OCI-LY3 (cell line): ENCODE measurements around the gene APOA1.

Source experiments
- H2AFZ ChIP-seq: fragments of 200-600, 300-600 bp; shearing (Covaris generic); 2 replicates; pipeline ENCODE4 v1.6.0; 2014; ENCODE audit warnings: antibody characterized with exemption, low read depth, low read length
- H3K27ac ChIP-seq: fragments of 200-600, 300-600 bp; sonication (generic); 2 replicates; pipeline ENCODE4 v1.5.1; 2014; ENCODE audit warnings: mild to moderate bottlenecking, low read length, moderate library complexity, mixed read lengths
- H3K27me3 ChIP-seq: fragments of 200-600, 300-600 bp; sonication (generic); 2 replicates; pipeline ENCODE4 v1.6.1; 2014; ENCODE audit warnings: low read depth, low read length, mixed read lengths
- H3K36me3 ChIP-seq: fragments of 200-600, 300-600 bp; sonication (generic); replicated peaks from 2 replicates; pipeline ENCODE3; 2014; ENCODE audit warnings: low read depth, low read length, mixed read lengths
- H3K4me1 ChIP-seq: fragments of 300-600, 200-600 bp; sonication (generic); 2 replicates; pipeline ENCODE4 v1.6.1; 2014; ENCODE audit warnings: low read length, mixed read lengths
- H3K4me2 ChIP-seq: fragments of 200-600, 300-600 bp; sonication (generic); 2 replicates; pipeline ENCODE4 v1.6.1; 2014; ENCODE audit warnings: low read length, mixed read lengths
- H3K4me3 ChIP-seq: fragments of 300-600, 200-600 bp; sonication (generic); 2 replicates; pipeline ENCODE4 v1.5.1; 2014; ENCODE audit warnings: antibody characterized with exemption, mild to moderate bottlenecking, low read length, moderate library complexity
- H3K79me2 ChIP-seq: fragments of 300-600, 200-600 bp; shearing (Covaris generic); 2 replicates; pipeline ENCODE4 v1.6.1; 2014; ENCODE audit warnings: mild to moderate bottlenecking, low read length, mixed read lengths
- H3K9ac ChIP-seq: fragments of 300-600, 200-600 bp; shearing (Covaris generic); 2 replicates; pipeline ENCODE4 v1.6.0; 2014; ENCODE audit warnings: mild to moderate bottlenecking, low read length, moderate library complexity
- H3K9me3 ChIP-seq: fragments of 200-600, 300-600 bp; shearing (Covaris generic); 2 replicates; pipeline ENCODE4 v1.6.1; 2014; ENCODE audit warnings: low read length, mixed read lengths; ENCODE audit not compliant: insufficient read depth
- H4K20me1 ChIP-seq: fragments of 200-600, 300-600 bp; sonication (generic); 2 replicates; pipeline ENCODE4 v1.6.1; 2016; ENCODE audit warnings: low read length, mixed read lengths; ENCODE audit not compliant: insufficient read depth
- CTCF ChIP-seq: fragments of 200-600, 300-600 bp; sonication (generic); IDR thresholded peaks from 2 replicates; pipeline ENCODE4 v1.5.1; 2014; ENCODE audit warnings: antibody characterized with exemption, low read length, low read depth
- EZH2phosphoT487 ChIP-seq: fragments of 200-600 bp; shearing (Covaris generic); IDR thresholded peaks from 2 replicates; pipeline ENCODE4 v1.6.1; 2018; ENCODE audit warnings: antibody characterized with exemption, mixed run types, low read depth

Gene APOA1

GRCh38 chr11:116868066-116868465, 30.6 kb upstream of the APOA1 start:
- H3K9me3 ChIP-seq, result no peaks in the 10 kb centered on the region
- H2AFZ ChIP-seq, result no peak overlapping the region
- no peaks in the 10 kb centered on the region for H3K27me3 ChIP-seq
- H3K79me2 ChIP-seq, result no peaks in the 10 kb centered on the region
- TF ChIP-seq CTCF (no peak), EZH2phosphoT487 (no peak)
- H4K20me1 ChIP-seq, result no peaks in the 10 kb centered on the region
- H3K4me3 ChIP-seq, result no peak overlapping the region
- H3K27ac ChIP-seq, result no peak overlapping the region
- H3K9ac ChIP-seq, result no peak overlapping the region
- peaks cover 34% of the 10 kb centered on the region for H3K36me3 ChIP-seq
- no peak overlapping the region for H3K4me2 ChIP-seq
- no peaks in the 10 kb centered on the region for H3K4me1 ChIP-seq

GRCh38 chr11:116867619-116868018, 30.2 kb upstream of the APOA1 start:
- Histone ChIP-seq H3K36me3 (peaks cover 32% of the 10 kb centered on the region), H3K4me3 (no peak overlapping the region), H3K27me3 (no peaks in the 10 kb centered on the region), H4K20me1 (no peaks in the 10 kb centered on the region), H2AFZ (no peak overlapping the region), H3K9ac (no peak overlapping the region), H3K79me2 (no peaks in the 10 kb centered on the region), H3K27ac (no peak overlapping the region), H3K4me1 (no peaks in the 10 kb centered on the region), H3K9me3 (no peaks in the 10 kb centered on the region), H3K4me2 (no peak overlapping the region)
- TF ChIP-seq CTCF (no peak), EZH2phosphoT487 (no peak)

DNA sequence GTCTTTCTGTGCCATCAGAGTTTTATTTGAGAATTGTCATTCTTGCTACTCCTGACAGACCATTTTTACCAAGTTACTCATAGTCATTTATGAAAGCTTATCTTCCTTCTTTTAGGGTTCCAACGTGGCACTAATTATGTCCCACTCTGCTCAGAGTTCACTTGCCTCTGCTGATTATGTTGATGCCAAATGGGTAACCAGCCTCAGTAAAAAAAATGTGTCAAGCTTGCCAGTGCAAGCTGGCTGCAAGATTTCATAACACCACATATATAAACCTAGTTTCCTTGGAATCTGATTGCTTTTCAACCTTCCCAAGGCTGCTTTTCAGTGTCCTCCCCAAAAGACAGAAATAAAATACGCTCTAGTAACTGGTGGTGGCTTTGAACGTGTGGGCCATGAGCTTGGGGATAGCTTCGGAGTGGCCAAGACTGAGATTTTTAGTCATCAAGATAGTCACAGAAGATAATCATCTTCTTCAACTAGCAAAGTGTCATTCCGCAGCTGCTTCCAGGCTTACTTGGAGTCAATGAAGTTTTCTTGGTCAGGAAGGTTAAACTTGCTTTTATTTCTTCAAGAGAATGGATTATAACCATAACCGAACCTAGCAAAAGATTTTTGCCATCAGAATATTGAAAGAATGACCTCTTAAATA, 29.5 kb upstream of the APOA1 start:
- Histone ChIP-seq H3K9ac (no peak overlapping the region), H3K79me2 (no peaks in the 10 kb centered on the region), H3K27ac (no peak overlapping the region), H3K27me3 (no peaks in the 10 kb centered on the region), H3K9me3 (no peaks in the 10 kb centered on the region), H3K36me3 (peaks cover 33% of the 10 kb centered on the region), H4K20me1 (no peaks in the 10 kb centered on the region), H2AFZ (no peak overlapping the region), H3K4me1 (no peaks in the 10 kb centered on the region), H3K4me2 (no peak overlapping the region), H3K4me3 (no peak overlapping the region)
- TF ChIP-seq CTCF, result no peak
- TF ChIP-seq EZH2phosphoT487, result no peak

DNA sequence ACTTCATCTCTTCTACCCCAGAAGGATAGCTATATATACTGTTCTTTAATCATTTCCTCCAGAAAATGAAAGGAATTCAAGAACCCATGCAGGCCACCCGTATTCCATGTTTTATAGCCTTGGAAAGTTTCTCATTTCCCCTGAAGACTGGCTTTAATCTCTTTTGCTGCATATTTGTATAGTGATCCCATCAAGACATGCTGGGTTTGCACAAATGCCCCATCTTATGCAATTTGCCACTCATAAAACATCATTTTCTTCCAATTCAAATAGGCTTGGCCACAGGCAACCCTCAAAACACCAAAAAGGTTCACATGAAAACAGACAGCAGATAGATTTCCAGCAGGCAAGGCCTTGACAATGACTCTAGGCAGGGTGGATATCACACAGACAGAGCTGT, 28.3 kb upstream of the APOA1 start:
- H2AFZ ChIP-seq, result no peak overlapping the region
- TF ChIP-seq EZH2phosphoT487 (no peak), CTCF (no peak)
- no peak overlapping the region for H3K4me3 ChIP-seq
- H3K27me3 ChIP-seq, result no peaks in the 10 kb centered on the region
- no peak overlapping the region for H3K4me2 ChIP-seq
- no peaks in the 10 kb centered on the region for H3K9me3 ChIP-seq
- no peaks in the 10 kb centered on the region for H4K20me1 ChIP-seq
- H3K36me3 ChIP-seq, result peaks cover 39% of the 10 kb centered on the region
- no peaks in the 10 kb centered on the region for H3K4me1 ChIP-seq
- H3K27ac ChIP-seq, result no peak overlapping the region
- no peak overlapping the region for H3K9ac ChIP-seq
- H3K79me2 ChIP-seq, result no peaks in the 10 kb centered on the region
